GM13977 (cell line): ENCODE measurements around the gene IFIT1.

ENCODE experiments used
- DNase-seq: peaks from one replicate; pipeline ENCODE4 v3.0.0; 2012; ENCODE audit warnings: low spot score
- in situ Hi-C: fragments of 300-500 bp; cut with MboI; formaldehyde crosslinking; loops from one replicate; pipeline ENCODE4 v1.12.0; 2022; ENCODE audit warnings: low sequenced_read_pairs, low pct_unique_long_range_greater_than_20kb, mixed read lengths, inconsistent platforms; ENCODE audit not compliant: unreplicated experiment
- TF ChIP-seq, protein P1 (sequence below): IDR thresholded peaks from 2 replicates; pipeline ENCODE4 v1.5.1; 2012; ENCODE audit warnings: mild to moderate bottlenecking, control low read depth; ENCODE audit not compliant: insufficient read depth; ENCODE audit errors: extremely low read depth, missing control alignments

Gene IFIT1

DNA sequence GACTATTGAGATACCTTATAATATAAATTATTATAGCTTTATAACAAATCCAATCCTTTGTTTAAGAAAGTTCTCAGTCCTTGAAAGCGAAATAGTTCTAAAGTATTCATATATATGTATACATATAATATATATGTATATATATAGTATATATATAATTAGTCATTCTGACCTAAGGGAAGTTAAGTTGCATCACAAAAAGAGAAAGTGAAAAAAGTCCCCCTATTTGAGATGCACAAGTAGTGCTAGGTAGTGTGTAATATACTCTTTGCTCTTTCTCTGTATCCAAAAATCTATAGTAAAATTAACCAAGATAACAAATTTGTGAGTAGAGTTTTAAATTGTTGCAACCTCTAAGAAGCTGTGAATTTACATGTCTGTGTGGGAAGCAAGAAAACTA is 27.9 kb upstream of the IFIT1 start:
- in situ Hi-C loops: no loop called here
- TF ChIP-seq, protein P1, sequence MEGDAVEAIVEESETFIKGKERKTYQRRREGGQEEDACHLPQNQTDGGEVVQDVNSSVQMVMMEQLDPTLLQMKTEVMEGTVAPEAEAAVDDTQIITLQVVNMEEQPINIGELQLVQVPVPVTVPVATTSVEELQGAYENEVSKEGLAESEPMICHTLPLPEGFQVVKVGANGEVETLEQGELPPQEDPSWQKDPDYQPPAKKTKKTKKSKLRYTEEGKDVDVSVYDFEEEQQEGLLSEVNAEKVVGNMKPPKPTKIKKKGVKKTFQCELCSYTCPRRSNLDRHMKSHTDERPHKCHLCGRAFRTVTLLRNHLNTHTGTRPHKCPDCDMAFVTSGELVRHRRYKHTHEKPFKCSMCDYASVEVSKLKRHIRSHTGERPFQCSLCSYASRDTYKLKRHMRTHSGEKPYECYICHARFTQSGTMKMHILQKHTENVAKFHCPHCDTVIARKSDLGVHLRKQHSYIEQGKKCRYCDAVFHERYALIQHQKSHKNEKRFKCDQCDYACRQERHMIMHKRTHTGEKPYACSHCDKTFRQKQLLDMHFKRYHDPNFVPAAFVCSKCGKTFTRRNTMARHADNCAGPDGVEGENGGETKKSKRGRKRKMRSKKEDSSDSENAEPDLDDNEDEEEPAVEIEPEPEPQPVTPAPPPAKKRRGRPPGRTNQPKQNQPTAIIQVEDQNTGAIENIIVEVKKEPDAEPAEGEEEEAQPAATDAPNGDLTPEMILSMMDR: no peak
- DNase-seq: no peak

DNA sequence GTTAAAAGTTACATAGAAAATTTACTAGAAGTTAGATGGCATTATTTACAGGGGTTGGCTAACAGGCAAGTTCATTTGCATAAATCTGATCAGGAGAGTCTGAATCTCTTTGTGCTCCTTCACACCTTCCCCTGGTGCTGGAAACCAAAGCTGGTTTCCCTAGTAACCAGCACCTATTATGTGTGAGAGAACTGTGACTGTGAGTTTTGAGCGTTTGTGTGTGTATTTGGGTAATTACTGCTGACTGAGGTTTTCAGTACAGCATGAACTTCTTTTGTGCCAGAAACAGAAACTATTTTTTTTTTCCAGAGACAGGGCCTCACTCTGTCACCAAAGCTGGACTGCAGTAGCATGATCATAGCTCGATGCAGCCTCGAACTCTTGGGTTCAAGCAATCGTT is 24.9 kb upstream of the IFIT1 start:
- in situ Hi-C loops: no loop called here
- DNase-seq: peak; percentile 61
- TF ChIP-seq, protein P1: no peak

DNA sequence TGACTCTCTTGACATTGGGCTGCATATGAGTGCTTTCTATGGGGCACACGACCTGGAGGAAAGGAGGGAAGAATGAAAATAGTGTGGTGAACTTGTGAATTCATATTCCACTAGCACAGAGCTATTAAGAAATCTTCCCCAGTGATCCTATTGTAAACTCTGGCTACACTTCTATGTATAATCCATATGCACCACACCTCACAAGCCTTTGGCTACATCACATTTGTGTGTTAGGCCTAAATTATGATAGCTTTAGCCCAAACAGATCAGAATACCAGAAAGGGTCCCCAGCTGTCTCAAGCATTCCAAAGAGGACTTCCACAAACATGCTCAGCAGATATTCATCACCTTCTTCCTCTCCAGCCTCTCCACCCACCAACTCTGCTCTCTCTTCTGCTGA is 24.3 kb upstream of the IFIT1 start:
- in situ Hi-C loops: no loop called here
- TF ChIP-seq, protein P1: no peak
- DNase-seq: no peak

DNA sequence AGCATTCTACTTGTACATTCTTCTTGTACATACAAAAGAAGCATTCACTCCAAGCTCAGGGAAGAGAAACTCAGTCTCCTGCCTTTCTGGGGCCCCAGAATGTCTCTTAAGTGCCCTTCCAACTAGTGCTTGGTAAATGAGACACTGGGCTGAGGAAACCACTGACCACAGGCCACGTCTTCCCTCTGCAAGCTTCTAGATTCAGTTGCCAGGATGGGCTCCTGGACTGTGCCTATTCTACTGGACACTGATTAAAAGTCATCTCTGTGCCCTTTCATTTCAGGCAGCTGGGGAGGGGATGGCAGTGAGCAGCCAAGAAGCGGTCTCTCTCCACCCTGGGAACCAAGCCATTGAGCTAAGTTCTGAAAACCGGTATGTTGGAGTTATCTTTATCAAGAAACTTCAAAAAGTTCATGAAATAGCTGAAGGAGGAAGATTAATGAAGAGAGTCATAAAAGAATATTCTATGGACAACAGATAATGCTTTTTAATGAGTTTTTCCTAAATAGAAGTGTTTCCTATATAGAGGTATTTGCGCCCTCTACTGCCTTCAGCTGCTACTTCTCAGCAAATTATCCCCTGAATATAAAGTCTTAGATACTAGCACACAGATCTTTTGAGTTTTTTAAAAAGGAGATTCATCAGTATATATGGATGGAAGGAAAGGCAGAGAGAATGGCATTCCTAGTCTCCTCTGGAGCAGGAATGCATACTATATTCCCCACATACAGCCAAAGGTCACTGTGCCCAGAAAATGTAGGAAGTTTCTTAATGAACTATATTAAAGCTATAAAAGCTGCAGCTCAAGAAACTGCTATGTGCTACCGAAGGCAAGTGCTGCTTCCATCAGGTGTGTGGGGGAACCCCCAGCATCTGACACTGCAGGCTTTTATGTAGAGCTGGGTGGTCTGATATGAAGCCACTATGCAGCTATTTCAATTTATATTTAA is 23.0 kb upstream of the IFIT1 start:
- TF ChIP-seq, protein P1: peak; percentile 69
- peak; percentile 50 for DNase-seq
- in situ Hi-C loops: loop anchor here (10.0 kb wide), 1 partner anchor 95 kb away; no protein-coding TSS in a partner anchor

DNA sequence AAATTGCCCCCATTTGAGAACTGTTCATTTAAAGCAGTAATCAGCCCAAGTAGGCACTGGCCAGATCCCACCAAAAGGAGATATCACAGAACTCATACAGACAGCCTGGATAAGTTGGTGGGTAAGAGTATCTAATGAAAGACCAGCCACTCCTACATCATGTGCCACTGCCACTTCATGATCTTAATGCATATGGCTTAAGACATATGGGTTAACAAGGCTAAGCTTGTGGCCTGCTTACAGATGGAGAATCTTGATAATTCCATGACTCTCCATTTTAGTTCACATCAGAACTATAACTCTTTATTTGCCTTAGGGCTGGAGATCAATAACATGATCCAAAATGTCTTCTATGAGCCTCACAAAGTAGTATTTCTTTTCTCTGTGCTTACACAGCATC is 21.3 kb upstream of the IFIT1 start:
- no peak for DNase-seq

DNA sequence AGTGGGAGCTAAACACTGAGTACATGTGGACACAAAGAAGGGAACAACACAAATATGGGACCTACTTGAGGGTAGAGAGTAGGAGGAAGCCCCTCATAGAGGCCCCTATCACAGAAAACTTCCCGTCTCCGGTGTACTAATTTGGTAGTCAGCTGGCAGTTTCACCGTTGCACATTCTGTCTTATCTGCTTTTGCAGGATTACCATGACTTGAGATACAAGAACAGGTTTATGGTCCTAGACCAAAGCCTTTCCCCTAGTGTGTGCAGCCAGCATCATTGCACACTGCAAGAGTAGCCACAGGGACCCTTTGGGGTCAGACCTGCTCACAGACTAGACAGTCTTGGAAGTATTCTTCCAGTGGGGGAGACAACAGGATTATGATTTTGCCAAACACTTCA is 20.4 kb upstream of the IFIT1 start:
- in situ Hi-C loops: loop anchor here (10.0 kb wide), 1 partner anchor 97 kb away; no protein-coding TSS in a partner anchor
- TF ChIP-seq, protein P1: no peak
- DNase-seq: no peak

More for the DNA sequence above, 21.3 kb upstream of the IFIT1 start:
- TF ChIP-seq, protein P1: no peak
- in situ Hi-C loops: loop anchor here (10.0 kb wide), 1 partner anchor 96 kb away; no protein-coding TSS in a partner anchor
